Osteoblast (primary cell): ENCODE results near the gene GRIN2D. TPM values are rescaled to one million over a fixed set of nuclear protein-coding genes. Genes with fewer than 3 reads are reported as not detected.
"Not testable (repeated sequence)": the region's sequence is repeated elsewhere in the genome, so short reads cannot be mapped to it uniquely, and the experiment has no call there.

Experiments used
- DNase-seq: peaks from one replicate; pipeline ENCODE4 v3.0.0; 2011; ENCODE audit warnings: low spot score, mixed read lengths; ENCODE audit not compliant: insufficient read length; ENCODE audit errors: missing footprints
- H2AFZ ChIP-seq: 2 replicates; pipeline ENCODE4 v1.6.0; 2011; ENCODE audit warnings: mild to moderate bottlenecking, low read length
- H3K27ac ChIP-seq: 2 replicates; pipeline ENCODE4 v1.5.1; 2011; ENCODE audit warnings: mild to moderate bottlenecking, low read depth, low read length, moderate library complexity
- H3K27me3 ChIP-seq: 2 replicates; pipeline ENCODE4 v1.6.0; 2012; ENCODE audit warnings: mild to moderate bottlenecking, control low read depth, inconsistent platforms, low read length, moderate library complexity; ENCODE audit not compliant: insufficient read depth
- H3K36me3 ChIP-seq: 2 replicates; pipeline ENCODE4 v1.5.1; 2011; ENCODE audit warnings: mild to moderate bottlenecking, low read length, control low read depth, moderate library complexity; ENCODE audit not compliant: insufficient read depth
- H3K4me1 ChIP-seq: 2 replicates; pipeline ENCODE4 v1.5.1; 2011; ENCODE audit warnings: mild to moderate bottlenecking, low read length, control low read depth, moderate library complexity; ENCODE audit not compliant: insufficient read depth
- H3K4me2 ChIP-seq: 2 replicates; pipeline ENCODE4 v1.6.0; 2011; ENCODE audit warnings: mild to moderate bottlenecking, low read length; ENCODE audit not compliant: insufficient read depth
- H3K4me3 ChIP-seq: fragments of 200-600 bp; sonication (generic); 3 replicates; pipeline ENCODE4 v1.5.1; 2012; ENCODE audit warnings: mild to moderate bottlenecking, low read length, inconsistent platforms; ENCODE audit not compliant: insufficient read depth
- H3K79me2 ChIP-seq: 2 replicates; pipeline ENCODE4 v1.6.0; 2012; ENCODE audit warnings: mild to moderate bottlenecking, low read length, control low read depth, inconsistent platforms; ENCODE audit not compliant: insufficient read depth
- H3K9me3 ChIP-seq: 2 replicates; pipeline ENCODE4 v1.5.1; 2011; ENCODE audit warnings: low read depth, low read length, control low read depth
- H4K20me1 ChIP-seq: 2 replicates; pipeline ENCODE4 v1.6.0; 2012; ENCODE audit warnings: mild to moderate bottlenecking, low read length, control low read depth; ENCODE audit not compliant: insufficient read depth
- CTCF ChIP-seq: IDR thresholded peaks from 2 replicates; pipeline ENCODE4 v1.5.1; 2011; ENCODE audit warnings: mild to moderate bottlenecking, low read depth, low read length, moderate library complexity; ENCODE audit errors: extremely low read depth
- total RNA-seq: library from RNA; depleted of rRNA; stranded (reverse); fragments of >200 nt; gene quantifications from 2 replicates; pipeline ENCODE4 v1.2.3, GENCODE V29; 2012

Gene GRIN2D
- total RNA-seq, 1 donor = under 0.01 TPM

- TF ChIP-seq CTCF = peak; percentile 82
- DNase-seq = peak; percentile 99
- peaks cover 20% of the 10 kb centered on the region for H4K20me1 ChIP-seq
- peak within 1 kb of the TSS; percentile 88 for H3K4me2 ChIP-seq
- peaks cover 39% of the 10 kb centered on the region for H3K27me3 ChIP-seq
- peaks cover 43% of the 10 kb centered on the region for H3K79me2 ChIP-seq
- H2AFZ ChIP-seq = peak within 1 kb of the TSS; percentile 86
- no peaks in the 10 kb centered on the region for H3K9me3 ChIP-seq
- H3K4me3 ChIP-seq = peak within 1 kb of the TSS; percentile 95
- peak within 1 kb of the TSS; percentile 98 for H3K27ac ChIP-seq
- H3K36me3 ChIP-seq = peaks cover 30% of the 10 kb centered on the region
- H3K4me1 ChIP-seq = peaks cover 4% of the 10 kb centered on the region
These were observed 2.1 kb upstream of the GRIN2D start, which contains the start of gene KDELR1 for GRCh38 chr19:48391100-48392005. TSS of gene KDELR1 (minus strand) at chr19:48391551. CDS start at chr19:48391358, 193 bp downstream.

DNA sequence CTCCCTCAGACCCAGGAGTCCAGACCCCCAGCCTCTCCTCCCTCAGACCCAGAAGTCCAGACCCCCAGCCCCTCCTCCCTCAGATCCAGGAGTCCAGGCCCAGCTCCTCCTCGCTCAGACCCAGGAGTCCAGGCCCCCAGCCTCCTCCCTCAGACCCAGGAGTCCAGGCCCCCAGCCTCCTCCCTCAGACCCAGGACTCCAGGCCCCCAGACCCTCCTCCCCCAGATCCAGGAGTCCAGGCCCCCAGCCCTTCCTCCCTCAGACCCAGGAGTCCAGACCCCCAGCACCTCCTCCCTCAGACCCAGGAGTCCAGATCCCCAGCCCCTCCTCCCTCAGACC lies 1.5 kb upstream of the GRIN2D start:
- peaks cover 24% of the 10 kb centered on the region for H3K36me3 ChIP-seq
- peaks cover 19% of the 10 kb centered on the region for H4K20me1 ChIP-seq
- not testable (repeated sequence) for H3K4me2 ChIP-seq, H3K27ac ChIP-seq, H3K9me3 ChIP-seq, DNase-seq, H2AFZ ChIP-seq, H3K4me3 ChIP-seq, H3K4me1 ChIP-seq
- peaks cover 42% of the 10 kb centered on the region for H3K79me2 ChIP-seq
- peaks cover 44% of the 10 kb centered on the region for H3K27me3 ChIP-seq

- H3K27me3 ChIP-seq = peaks cover 53% of the 10 kb centered on the region
- H3K9me3 ChIP-seq = no peaks in the 10 kb centered on the region
- H3K4me1 ChIP-seq = peaks cover 10% of the 10 kb centered on the region
- no peak overlapping the region for H3K27ac ChIP-seq
- DNase-seq = no peak
- H4K20me1 ChIP-seq = peaks cover 11% of the 10 kb centered on the region
- H3K4me2 ChIP-seq = peak overlapping the region; percentile 36
- peaks cover 34% of the 10 kb centered on the region for H3K79me2 ChIP-seq
- no peak for TF ChIP-seq CTCF
- no peak overlapping the region for H3K4me3 ChIP-seq
- no peak overlapping the region for H2AFZ ChIP-seq
- H3K36me3 ChIP-seq = peaks cover 14% of the 10 kb centered on the region
These were observed 459 bp upstream of the GRIN2D start for GRCh38 chr19:48392860-48393558.

DNA sequence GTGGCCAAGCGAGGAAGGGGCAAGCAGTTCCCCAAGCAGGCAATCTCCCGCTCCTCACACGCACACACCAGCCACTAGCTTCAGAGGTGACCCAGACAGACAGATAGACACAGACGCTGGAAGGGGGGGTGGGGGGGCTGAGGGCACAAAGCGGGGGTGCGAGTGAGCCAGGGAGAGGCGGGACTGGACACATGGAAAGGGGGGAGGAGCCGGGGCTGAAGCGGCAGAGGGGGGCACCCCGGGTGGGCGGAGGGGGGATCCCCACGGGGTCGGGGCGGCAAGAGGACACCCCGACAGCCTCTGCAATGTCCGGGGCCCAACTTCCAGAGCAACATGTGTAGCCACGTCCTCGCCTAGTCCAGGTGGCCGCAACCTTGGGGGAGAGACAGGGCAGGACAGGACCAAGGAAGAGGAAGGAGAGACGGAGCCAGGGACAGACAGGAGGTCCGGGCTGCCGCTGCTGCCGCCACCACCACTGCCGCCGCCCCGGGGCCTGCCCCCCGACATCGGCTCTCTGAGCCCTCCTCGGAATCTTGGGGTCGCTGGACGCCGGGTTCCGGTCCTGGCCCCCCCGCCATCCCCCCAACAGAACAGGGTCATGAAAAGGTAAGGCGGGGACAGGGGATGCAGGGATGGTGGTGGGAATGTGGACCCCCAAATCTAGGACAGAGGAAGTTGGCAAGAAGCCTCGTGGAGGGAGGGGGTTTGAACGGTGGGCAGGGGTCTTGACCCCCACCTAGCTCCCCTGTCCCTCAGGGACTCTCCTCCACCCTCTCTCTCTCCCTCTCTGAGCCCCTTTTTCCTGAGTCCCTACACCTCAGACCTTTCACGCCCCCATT lies 1.1 kb downstream of the GRIN2D start:
- peak; percentile 81 for DNase-seq
- no peak overlapping the region for H2AFZ ChIP-seq

More for the DNA sequence above, 1.1 kb downstream of the GRIN2D start:
- no peaks in the 10 kb centered on the region for H3K9me3 ChIP-seq
- no peak overlapping the region for H3K27ac ChIP-seq
- H3K27me3 ChIP-seq = peaks cover 53% of the 10 kb centered on the region
- H3K79me2 ChIP-seq = peaks cover 18% of the 10 kb centered on the region
- H4K20me1 ChIP-seq = no peaks in the 10 kb centered on the region
- peak overlapping the region; percentile 36 for H3K4me2 ChIP-seq
- TF ChIP-seq CTCF = no peak
- H3K4me3 ChIP-seq = no peak overlapping the region
- H3K4me1 ChIP-seq = peaks cover 5% of the 10 kb centered on the region
- H3K36me3 ChIP-seq = no peaks in the 10 kb centered on the region
